ENCODE measurements around the gene CCSAP.
"Not testable (repeated sequence)": the region's sequence is repeated elsewhere in the genome, so short reads cannot be mapped to it uniquely, and the experiment has no call there.

The CCSAP gene

DNA sequence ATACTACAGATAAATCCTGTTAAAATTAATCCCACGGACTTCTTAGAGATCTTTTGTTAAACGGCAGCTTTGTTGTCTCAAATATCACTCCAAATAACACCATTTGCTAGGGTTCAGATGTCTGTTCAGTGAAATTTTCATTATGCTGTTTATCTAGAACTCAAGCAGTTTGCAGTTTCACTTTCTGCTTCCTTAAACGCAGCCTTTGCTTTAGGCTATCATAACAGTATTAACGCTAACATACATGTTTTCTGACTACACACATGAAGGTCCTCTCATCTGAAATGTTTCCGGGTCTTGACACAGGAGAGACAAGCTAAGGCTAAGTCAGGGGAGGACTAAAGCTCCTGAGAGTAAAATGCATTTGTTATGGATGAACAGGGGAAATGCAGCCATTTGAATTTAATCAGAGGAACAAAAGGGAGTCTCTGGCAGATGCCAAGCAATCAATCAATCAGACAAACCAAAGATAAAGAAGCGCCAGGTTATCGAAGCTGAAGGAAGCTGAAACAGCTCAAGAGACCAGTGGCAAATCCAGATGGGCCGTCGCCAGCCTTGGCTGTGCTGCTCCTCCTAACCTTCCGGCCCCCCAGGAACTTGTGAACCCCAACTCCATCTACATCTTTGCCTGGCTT, 16.9 kb downstream of the CCSAP start:
- DNase-seq (ENCODE audit: low spot score) = no peak

DNA sequence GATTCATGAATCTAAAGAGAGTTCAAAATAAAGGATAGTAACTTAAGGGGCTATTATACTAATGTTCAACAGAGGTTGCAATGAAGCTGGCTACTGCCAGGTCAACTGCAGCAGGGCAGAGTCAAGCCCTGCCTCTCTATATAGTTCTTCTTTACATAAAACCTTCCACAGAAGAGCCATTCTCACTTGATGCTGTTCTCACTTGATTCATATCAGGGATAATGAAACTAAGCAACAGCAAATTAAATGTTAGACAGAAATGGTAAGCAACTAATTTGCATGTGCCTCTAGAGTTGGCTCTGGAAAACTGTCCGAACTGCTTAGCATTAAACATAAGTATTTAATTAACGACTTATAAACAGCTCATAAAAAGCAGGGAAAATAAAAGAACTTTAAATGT, 17.4 kb downstream of the CCSAP start:
- no peak for DNase-seq (ENCODE audit: low spot score)

DNA sequence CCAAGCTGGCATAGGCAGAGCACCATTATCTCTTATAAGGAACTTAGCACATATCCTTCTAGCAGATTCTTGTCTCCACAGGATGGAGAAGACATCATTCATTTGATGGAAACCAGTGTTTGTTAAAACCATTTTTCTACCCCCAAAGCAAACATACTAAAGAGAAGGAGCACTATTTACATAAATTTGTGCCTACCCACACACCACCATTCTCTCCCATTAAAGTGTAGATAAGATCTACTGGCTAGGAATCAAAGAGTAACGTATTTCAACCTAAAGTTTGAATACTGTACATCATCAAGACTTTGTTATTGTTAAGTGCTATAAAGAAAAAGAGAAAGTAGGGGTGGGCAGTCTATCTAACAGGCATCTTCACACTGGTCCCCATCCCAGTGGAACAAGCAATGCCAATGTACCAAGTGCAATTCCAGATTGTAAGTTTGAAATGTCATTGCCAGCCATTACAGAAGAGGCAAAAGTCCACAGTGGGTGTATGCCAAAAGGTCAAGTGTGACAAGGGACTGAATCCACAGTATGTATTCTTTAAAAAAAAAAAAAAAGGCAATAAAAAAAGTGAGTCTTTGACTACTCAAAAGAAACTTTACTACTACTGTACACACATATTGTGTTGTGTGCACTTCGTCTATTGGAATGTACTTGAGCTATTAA, 18.8 kb downstream of the CCSAP start:
- no peak for DNase-seq (ENCODE audit: low spot score)

DNA sequence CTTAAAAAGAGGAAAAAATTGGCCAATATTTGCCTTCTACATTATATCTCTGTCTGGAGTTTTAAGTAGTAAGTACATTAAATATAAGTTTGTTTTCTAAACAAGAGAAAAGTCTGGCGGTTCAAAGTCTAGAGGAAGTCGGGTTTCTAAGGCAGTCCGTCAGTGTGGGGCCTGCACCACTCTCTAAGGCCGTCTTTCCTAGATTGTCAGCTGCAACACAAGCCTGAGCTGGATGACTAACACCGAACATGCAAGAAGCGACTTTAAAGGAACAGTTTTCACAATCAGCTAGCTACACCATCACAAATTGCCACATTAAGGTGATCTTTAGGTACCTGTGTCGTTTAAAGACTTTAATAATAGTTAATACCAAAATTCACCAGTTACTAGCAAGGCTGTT, 19.6 kb downstream of the CCSAP start:
- no peak for DNase-seq (ENCODE audit: low spot score)

DNA sequence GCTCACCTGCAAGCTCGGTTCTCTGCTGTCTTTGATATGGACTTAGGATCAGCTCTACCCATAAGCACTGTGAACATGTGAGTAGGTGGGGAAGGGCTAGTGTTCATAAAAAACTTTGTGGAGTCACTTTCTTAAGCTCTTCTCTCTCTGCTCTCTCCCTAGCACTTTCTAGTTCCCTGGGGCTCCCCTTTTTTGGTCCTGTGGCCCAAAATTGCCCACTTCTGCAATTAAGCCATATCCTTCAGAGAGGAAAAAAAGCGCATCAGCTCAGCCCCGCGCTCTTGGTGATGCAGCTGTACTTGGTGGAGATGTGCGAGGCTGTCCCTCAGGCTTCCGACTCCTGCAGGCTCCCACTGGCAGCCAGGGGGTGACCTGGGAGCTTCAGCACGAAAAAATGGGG, 23.4 kb downstream of the CCSAP start:
- no peak for DNase-seq (ENCODE audit: low spot score)

DNA sequence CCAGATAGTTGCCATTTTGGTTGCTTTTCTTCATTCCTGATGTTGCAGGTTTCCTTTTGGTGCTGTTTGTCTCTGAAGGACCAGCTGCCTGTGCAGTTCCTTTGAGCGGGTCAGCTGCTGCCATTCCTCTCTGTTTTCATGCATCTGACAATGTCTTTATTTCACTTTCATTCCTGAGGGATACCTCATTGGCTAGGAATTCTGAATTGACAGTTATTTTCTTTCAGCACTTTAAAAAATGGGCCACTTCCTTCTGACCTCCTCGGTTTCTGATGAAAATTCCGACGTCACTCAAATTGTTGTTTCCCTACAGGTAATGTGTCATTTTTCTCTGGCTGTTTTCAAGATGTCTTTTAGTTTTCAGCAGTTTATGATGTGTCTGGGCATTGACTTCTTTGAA, 24.8 kb downstream of the CCSAP start:
- no peak for DNase-seq (ENCODE audit: low spot score)

DNA sequence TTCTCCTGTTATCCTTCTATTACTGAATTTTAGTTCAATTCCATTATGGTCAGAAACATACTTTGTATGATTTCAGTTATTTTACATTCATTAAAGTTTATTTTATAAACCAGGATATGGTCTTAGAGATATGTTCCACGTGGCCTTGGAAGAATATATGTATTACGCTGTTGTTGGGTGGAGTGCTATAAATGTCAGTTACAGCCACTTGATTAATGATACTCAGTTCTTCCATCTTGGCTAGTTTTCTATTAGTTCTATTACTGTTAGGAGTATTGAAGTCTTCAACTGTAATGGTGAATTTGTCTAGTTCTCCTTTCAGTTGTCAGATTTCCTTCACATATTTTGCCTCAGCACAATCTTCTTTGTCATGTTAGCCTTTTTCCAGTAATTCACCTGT, 26.7 kb downstream of the CCSAP start:
- no peak for DNase-seq (ENCODE audit: low spot score)

DNA sequence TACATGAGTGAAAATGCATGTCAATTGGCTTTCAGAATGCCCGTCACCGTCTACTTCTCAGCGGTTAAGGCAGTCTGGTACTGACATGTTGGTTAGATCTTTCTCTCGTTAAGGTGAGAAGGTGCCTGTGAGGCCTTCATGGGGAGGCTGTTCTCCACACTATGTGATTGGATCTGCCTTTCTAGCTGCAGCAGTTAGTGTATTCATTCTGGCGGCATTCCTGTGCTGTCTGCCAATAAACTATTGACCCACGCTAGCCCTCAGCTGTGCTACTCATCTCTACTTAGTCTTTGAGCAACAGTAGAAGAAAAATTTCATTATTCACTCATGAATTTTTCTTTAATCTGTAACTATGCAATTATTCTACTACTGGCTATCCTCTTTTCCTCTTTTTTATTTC, 32.0 kb downstream of the CCSAP start:
- DNase-seq (ENCODE audit: low spot score) = no peak

DNA sequence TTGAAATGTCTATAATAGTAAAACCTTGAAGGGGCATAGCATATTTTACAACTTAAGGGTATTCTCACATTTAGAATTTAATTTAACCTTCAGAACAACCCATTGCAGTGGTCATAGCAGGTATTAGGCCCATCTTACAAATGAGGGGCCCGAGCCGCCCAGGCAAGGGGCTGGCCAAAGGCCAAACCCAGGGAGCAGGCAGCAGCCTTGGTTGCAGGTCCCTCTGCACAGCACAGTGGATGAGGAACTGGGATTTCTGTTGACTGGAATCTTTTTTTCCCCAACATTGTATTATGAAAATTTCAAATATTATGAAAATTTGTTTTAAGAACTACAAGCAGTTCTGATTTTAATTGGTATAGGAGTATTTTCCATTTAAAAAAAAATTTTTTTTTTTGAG, 33.2 kb downstream of the CCSAP start:
- DNase-seq (ENCODE audit: low spot score) = no peak

DNA sequence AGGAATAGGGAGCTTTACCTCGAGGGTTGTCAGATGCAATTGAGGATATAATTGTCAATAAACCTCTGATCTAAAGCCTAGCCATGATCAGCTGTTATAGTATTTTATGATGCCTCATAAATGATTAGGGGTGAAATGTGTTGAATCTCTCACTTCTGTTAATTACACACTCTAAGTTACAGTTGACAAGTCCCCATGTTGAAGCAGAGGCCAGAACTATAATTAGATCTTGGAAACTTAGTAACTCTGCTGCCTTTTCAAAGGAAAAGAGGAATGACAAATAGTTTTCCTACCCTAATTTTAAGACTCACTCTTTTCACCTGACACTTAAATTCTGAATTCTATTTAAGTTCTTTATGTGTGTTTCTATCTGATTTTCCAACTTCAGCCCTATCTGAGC, 33.8 kb downstream of the CCSAP start:
- no peak for DNase-seq (ENCODE audit: low spot score)

DNA sequence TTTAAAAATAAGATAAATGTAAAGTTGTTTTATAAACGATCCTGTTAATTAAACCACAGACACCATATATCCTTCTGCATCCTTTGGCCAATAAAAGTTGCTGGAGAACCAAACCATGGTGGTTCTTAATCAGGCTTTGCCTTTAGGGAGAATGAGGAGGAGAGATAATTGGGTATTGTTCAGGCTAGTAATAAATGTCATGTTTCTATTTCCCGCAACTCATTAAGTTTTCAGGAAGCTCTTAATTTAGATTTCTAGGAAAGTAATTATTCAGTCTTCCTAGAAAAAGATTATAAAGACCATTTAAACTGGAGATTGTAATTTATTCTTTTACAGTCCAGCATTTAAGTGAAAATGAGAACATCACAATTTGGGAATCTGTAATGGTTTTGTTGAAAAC, 37.5 kb downstream of the CCSAP start:
- no peak for DNase-seq (ENCODE audit: low spot score)

DNA sequence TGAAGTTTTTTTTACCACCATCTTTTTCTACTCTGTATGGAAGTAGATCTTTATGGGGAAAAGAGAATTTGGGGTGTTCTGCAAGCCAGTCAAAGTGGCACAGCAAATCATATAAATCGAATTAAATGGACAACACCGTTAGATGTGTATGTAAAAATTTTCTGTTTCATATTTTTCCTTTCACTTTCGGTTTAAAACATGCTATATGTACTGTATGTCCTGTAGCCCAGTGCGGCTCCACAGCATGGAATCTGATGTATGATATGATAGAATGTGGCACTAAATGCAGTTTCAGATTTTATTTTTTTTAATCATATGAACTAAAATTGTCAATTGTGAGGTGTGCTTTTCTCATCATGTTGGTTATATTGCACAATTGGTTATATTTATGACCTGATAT, 39.0 kb downstream of the CCSAP start:
- DNase-seq (ENCODE audit: low spot score) = no peak

DNA sequence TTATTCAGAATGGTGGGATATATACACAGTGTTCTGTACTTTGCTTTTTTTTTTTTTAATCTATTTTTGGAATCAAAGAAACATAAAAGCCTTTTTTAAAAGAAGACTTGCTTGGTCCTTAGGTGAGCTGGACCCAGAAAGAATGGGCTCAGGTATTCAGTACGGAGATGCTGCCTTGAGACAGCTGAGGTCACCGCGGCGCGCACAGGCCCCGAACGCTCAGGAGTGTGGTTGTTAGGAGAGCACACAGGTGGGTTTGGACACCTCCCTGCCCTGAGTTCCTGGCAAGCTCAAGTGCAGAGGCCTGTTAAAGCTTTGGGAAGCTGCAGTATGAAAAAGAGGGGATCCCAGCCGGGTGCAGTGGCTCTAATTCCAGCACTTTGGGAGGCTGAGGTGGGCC, 40.1 kb downstream of the CCSAP start:
- DNase-seq (ENCODE audit: low spot score) = no peak

DNA sequence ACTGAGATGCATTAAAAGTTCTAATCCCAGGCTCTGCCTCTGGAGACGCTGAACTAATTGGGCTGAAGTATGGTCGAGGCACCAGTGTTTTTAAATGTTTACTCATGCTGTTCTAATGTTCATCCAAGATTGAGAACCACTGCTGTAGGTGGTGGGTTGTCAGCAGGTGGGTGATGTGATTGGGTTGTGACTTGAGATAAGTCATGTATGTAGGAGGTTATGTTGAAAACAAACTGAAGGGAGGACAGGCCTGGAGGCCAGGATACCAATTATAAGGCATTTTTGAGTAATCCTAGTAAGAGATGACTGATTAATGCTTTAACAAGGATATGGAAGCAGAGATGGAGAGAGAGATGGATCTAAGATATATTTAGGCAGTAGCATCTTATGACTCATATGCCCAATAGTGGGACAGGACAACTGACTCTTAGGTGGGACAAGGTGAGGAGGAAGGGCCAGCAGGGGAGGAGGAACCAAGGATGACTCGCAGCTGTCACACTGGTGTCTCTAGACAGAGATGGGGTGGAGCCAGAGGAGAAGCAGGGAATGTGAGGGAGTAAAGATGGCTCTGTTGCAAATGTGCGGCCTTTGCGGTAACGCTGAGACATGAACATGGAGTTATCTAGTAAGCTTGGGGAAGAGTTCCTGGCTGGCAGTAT, 42.6 kb downstream of the CCSAP start:
- no peak for DNase-seq (ENCODE audit: low spot score)

DNA sequence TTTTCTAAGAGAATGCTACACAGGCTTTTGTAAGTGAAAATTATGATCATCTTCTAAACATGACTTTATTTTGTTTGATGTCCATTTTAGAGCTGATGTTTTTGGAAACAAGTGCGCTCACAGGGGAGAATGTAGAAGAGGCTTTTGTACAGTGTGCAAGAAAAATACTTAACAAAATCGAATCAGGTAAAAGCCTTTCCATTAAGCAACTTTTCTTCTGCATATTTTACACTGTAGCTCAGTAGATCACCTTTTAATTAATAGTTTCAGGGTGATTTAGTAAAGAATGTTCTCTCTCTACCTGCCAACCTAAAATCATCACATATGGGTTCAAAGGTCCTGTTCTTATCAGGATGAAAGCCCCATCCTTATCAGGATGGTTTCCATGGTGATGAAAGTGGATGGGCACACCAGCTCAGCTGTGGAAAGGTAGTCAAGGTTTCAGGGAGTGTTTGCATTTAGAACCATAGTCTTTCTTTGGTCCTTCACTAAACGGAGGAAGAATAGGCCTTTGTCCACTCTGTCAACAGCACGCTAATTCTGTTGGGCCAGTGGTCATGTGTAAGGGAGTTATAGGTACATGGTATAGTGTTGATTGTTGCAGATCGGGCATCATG, 43.9 kb downstream of the CCSAP start:
- no peak for DNase-seq (ENCODE audit: low spot score)

DNA sequence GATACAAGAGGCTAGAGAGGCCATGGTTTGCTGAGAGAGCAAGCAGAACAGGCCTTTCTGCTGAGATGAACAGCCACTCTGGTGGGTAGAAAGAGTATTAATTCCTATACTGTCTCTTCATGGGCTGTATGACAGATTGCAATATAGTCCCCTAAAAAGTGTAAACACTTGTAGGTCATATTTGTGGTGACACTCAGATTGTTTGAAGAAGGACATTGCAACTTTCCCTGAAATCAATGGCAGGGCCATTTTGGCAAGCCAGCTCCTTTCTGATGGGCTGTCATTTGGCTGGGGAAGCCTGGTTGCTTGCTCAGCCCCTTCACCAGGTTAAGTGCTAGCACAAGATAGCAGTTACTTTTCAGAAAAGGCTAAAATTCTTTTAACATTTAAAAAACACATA, 44.4 kb downstream of the CCSAP start:
- no peak for DNase-seq (ENCODE audit: low spot score)

DNA sequence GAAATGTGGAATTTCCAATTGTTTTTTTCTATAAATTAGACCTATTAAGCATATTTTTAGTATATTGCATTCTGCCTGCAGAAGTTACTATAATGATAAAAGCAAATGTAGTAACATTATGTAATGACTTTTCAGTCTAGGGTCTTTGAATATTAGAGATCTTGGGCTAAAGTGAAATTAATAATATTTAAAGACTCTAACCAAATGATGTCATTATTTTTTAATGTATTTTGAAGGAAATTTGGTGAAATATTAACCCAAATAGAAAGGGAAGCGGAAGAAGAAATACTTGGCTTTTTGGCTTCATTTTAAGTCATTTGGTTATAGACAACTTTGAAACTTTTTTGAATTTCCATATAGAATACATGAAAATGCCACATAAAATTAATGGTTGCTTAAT, 45.1 kb downstream of the CCSAP start:
- no peak for DNase-seq (ENCODE audit: low spot score)

DNA sequence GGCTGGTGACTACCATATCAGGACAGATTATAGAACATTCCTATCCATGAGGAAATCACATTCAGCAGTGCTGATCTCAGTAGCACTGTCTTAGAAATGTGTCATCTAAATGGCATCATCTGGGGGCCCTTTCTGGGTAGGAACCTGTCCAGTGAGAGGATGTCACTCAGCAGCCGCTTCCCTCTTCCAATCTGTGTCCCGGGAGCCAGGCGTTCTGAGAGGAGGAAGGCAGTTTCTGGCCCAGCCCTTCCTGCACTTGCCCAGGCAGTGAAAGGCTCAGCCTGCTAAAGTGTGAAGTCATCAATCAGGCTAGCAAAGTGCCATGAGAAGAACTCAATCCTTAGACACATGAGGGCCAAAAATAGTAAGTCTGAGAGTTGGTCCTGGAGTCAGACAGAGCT, 46.3 kb downstream of the CCSAP start:
- DNase-seq (ENCODE audit: low spot score) = no peak

DNA sequence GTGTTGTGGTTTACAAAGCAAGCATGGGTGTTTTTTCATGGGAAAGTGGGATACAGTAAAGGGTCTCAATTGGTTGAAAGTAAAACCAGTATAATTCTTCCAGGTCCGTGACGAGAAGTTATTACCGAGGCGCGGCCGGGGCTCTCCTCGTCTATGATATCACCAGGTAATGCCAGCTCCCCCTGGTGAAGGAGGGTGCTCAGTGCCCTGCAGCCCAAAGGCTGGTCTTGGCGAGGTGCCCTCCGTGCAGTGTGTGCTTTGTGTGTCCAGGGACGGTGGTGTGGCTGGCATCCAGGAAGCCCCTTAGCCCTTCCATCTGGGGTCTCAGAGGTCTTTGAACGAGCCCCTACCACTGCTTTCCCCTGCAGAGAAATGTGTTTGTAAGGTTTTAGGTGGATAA, 47.1 kb downstream of the CCSAP start:
- no peak for DNase-seq (ENCODE audit: low spot score)

DNA sequence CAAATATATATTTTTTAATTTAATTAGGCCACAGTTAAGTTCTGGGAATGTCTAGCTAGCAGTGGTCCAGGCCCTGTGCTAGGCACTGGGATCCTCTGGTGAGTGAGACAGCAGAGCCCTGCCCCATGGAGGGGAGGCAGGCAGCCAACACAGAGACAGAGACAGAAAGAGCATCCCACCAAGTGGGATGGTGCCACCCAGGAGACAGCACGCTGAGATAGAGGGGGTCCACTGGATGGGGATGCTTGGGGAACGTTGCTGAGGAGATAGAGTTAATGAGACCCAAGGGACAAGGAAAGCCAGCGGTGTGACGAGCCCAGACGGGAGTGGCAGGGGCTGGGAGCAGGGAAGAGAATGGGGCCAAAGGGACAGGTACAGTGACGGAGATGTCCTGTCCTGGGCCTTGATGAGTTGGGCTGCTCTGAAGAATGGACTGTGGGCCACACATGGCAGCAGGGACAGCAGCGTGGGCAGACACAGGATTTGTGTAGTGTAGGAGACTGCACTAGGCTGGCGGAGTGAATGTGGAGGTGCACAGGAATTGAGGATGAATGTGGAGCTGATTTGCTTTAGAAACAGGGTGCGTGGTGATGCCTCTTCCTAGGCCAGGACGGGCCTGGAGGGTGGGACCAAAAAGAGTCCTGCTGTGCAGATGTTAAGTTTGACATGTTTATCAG, 49.2 kb downstream of the CCSAP start:
- no peak for DNase-seq (ENCODE audit: low spot score)

DNA sequence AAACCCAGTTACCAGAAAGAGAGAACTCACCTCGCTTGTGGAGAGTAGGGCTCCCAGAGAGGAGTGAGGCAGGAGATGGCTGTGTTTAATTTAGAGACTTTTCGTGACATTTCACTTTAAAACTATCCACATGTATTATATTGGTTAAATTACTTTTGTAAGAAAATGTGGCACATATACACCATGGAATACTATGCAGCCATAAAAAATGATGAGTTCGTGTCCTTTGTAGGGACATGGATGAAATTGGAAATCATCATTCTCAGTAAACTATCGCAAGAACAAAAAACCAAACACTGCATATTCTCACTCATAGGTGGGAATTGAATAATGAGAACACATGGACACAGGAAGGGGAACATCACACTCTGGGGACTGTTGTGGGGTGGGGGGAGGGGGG, 51.2 kb downstream of the CCSAP start:
- not testable (repeated sequence) for DNase-seq (ENCODE audit: low spot score)

DNA sequence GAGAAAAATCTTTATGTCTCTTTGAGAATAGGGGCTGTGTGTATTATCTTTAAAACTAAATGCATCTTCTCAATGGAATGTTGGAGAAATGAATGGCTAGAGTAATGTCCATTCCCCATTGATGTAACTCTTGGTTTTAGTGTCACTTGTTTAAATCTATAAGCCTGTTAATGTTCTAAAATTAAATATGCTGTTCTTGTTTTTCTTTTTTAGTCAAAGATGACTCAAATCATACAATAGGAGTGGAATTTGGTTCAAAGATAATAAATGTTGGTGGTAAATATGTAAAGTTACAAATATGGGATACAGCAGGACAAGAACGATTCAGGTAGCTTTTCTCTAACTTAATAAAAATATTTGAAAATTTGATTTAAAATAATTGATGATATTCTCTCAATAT, 54.3 kb downstream of the CCSAP start:
- DNase-seq (ENCODE audit: low spot score) = no peak

DNA sequence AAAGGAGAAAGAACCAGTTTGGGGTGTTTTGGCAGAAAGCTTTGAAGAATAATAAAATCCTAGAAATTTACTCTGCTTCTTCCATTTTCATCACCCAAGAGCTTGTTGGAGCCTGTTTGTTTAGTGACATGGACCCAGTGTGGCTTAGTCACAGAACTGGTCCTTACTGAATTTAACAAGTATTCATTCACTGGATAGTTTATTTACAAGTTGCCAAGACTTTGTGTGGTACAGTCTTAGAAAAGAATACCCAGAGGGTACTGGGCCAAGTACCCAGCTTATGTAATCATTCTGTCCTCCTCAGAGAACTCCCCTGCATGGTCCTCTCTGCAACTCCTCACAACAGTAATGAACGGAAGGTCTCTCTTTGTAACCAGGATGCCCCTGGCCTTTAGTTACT, 55.6 kb downstream of the CCSAP start:
- no peak for DNase-seq (ENCODE audit: low spot score)
